GM23248 (cell line): ENCODE measurements around the gene NAIF1.
"Not testable (repeated sequence)": the region's sequence is repeated elsewhere in the genome, so short reads cannot be mapped to it uniquely, and the experiment has no call there.

Experiments
- EZH2 ChIP-seq: fragments of 200-600 bp; sonication (generic); IDR thresholded peaks from 2 replicates; pipeline ENCODE4 v1.6.1; 2018; ENCODE audit warnings: antibody characterized with exemption, mild to moderate bottlenecking; ENCODE audit not compliant: insufficient read depth, poor library complexity, severe bottlenecking
- EZH2phosphoT487 ChIP-seq: fragments of 200-600 bp; sonication (generic); IDR thresholded peaks from 2 replicates; pipeline ENCODE4 v1.6.1; 2018; ENCODE audit warnings: antibody characterized with exemption, moderate library complexity, mild to moderate bottlenecking, low read depth; ENCODE audit not compliant: insufficient read depth

DNA sequence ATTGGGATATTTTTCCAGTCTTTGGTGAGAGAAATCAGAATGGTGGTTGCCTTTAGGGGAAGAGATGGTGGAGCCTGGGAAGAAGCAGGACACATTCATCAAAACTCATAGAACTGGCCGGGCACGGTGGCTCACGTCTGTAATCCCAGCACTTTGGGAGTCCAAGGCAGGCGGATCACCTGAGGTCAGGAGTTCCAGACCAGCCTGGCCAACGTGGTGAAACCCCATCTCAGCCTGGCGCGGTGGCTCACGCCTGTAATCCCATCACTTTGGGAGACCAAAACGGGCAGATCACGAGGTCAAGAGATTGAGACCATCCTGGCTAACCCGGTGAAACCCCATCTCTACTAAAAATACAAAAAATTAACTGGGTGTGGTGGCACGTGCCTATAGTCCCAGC is 44.6 kb upstream of the NAIF1 start:
- not testable (repeated sequence) for TF ChIP-seq EZH2phosphoT487, EZH2
